HCT116 (cell line): ENCODE data around the gene FCHSD2. TPM values are rescaled to one million over a fixed set of nuclear protein-coding genes. Genes with fewer than 3 reads are reported as not detected.

Experiments
- ATAC-seq: fragments of 200-7000 bp; cut with Tn5 transposase; 2 replicates; pipeline ENCODE4 v1.9.1; 2020; ENCODE audit warnings: mild to moderate bottlenecking, moderate library complexity
- BruUV-seq: library from RNA; stranded (reverse); fragments of 400-500 nt; replicated peaks from 2 replicates; lab custom pipeline; 2021; lab: Mats Ljungman, UMichigan
- CTCF ChIA-PET: fragments of 300-600 bp; sonication (Branson Sonifier 250); formaldehyde crosslinking; loops from one replicate; lab custom pipeline; 2021; ENCODE audit warnings: antibody characterized with exemption; lab: Charles Lee
- POLR2A ChIA-PET: fragments of 300-600, 350-600 bp; sonication (Branson Sonifier 250); formaldehyde crosslinking; loops from one replicate; lab custom pipeline; 2021; ENCODE audit warnings: antibody characterized with exemption; lab: Charles Lee
- RAD21 ChIA-PET, 2 experiments: fragments of 300-600 bp; sonication (Branson Sonifier 250); formaldehyde crosslinking; loops; one replicate each; lab custom pipeline; 2023; ENCODE audit warnings: low total read pairs in 2 of 2; ENCODE audit not compliant: uncharacterized antibody in 2 of 2, unreplicated experiment in 2 of 2, low non-redundant PET in 1 of 2; lab: Charles Lee
- DNase-seq: peaks from one replicate; pipeline ENCODE4 v3.0.0-alpha.2; 2010; ENCODE audit warnings: low read depth, low spot score
- H2AFZ ChIP-seq: fragments of 200-600 bp; shearing (Covaris generic), sonication (generic); 2 replicates; pipeline ENCODE4 v1.6.1; 2017; ENCODE audit warnings: low read depth, mixed run types, mixed read lengths, antibody characterized with exemption, low read length; ENCODE audit not compliant: poor library complexity, severe bottlenecking
- H3K27ac ChIP-seq: 2 replicates; pipeline ENCODE4 v1.5.1; 2012; ENCODE audit warnings: low read depth, low read length
- H3K27me3 ChIP-seq: fragments of 200-600 bp; sonication (generic); 2 replicates; pipeline ENCODE4 v1.6.1; 2016; ENCODE audit warnings: mixed run types, low read length, mixed read lengths; ENCODE audit not compliant: insufficient read depth
- H3K36me3 ChIP-seq, 2 experiments: fragments of 200-500 bp in 1 of 2; fragments of 200-600 bp in 1 of 2; sonication (Bioruptor generic) in 1 of 2; sonication (generic) in 1 of 2; 2 replicates each; pipeline versions ENCODE4 v1.5.1 to v1.6.1; 2014 to 2016; ENCODE audit warnings: low read length in 2 of 2, inconsistent platforms in 1 of 2, mixed read lengths in 1 of 2, mixed run types in 1 of 2; ENCODE audit not compliant: insufficient read depth in 2 of 2, control insufficient read depth in 1 of 2
- H3K4me1 ChIP-seq, 2 experiments: fragments of 200-600 bp in 1 of 2; sonication (generic) in 1 of 2; 2 replicates each; pipeline versions ENCODE4 v1.5.1 to v1.6.1; 2012 to 2017; ENCODE audit warnings: low read length in 2 of 2, inconsistent platforms in 1 of 2, mild to moderate bottlenecking in 1 of 2, mixed read lengths in 1 of 2, mixed run types in 1 of 2, moderate library complexity in 1 of 2; ENCODE audit not compliant: insufficient read depth in 2 of 2, control insufficient read depth in 1 of 2
- H3K4me2 ChIP-seq: fragments of 200-600 bp; sonication (generic); 2 replicates; pipeline ENCODE4 v1.6.1; 2017; ENCODE audit warnings: mixed run types, low read length, mixed read lengths
- H3K4me3 ChIP-seq, 2 experiments: fragments of 200-600 bp in 1 of 2; sonication (generic) in 1 of 2; replicated peaks in 1 of 2; 2 replicates each; pipeline ENCODE4 v1.5.1; 2011 to 2016; ENCODE audit warnings: low read length in 2 of 2, control low read depth in 1 of 2, low read depth in 1 of 2, mild to moderate bottlenecking in 1 of 2, mixed read lengths in 1 of 2, mixed run types in 1 of 2
- H3K79me2 ChIP-seq: fragments of 200-600 bp; sonication (generic); 2 replicates; pipeline ENCODE4 v1.6.1; 2017; ENCODE audit warnings: mild to moderate bottlenecking, mixed run types, low read length, moderate library complexity, mixed read lengths; ENCODE audit not compliant: insufficient read depth
- H3K9ac ChIP-seq: fragments of 200-600 bp; sonication (generic); 2 replicates; pipeline ENCODE4 v1.6.1; 2016; ENCODE audit warnings: low read length, mixed read lengths
- H3K9me2 ChIP-seq: fragments of 200-600 bp; sonication (generic), shearing (Covaris generic); 2 replicates; pipeline ENCODE4 v1.6.1; 2017; ENCODE audit warnings: mixed run types, mild to moderate bottlenecking, moderate library complexity; ENCODE audit not compliant: insufficient read depth
- H3K9me3 ChIP-seq, 2 experiments: fragments of 200-500 bp in 1 of 2; fragments of 200-600 bp in 1 of 2; sonication (Bioruptor generic) in 1 of 2; sonication (generic) in 1 of 2; 2 replicates each; pipeline ENCODE4 v1.6.1; 2014 to 2017; ENCODE audit warnings: low read length in 2 of 2, mixed read lengths in 2 of 2, inconsistent platforms in 1 of 2, low read depth in 1 of 2, mild to moderate bottlenecking in 1 of 2, mixed run types in 1 of 2, moderate library complexity in 1 of 2; ENCODE audit not compliant: control insufficient read depth in 1 of 2, insufficient read depth in 1 of 2
- H4K20me1 ChIP-seq: fragments of 200-600 bp; sonication (generic), shearing (Covaris generic); 2 replicates; pipeline ENCODE4 v1.6.1; 2017; ENCODE audit warnings: mixed run types, mild to moderate bottlenecking, moderate library complexity; ENCODE audit not compliant: insufficient read depth
- CEBPB ChIP-seq: IDR thresholded peaks from 2 replicates; pipeline ENCODE4 v1.6.1; 2012; ENCODE audit warnings: low read depth
- EGR1 ChIP-seq: IDR thresholded peaks from 2 replicates; pipeline ENCODE4 v1.6.1; 2012; ENCODE audit warnings: low read depth
- ELF1 ChIP-seq: IDR thresholded peaks from 2 replicates; pipeline ENCODE4 v1.6.1; 2012; ENCODE audit warnings: low read depth, borderline replicate concordance
- EZH2 ChIP-seq: fragments of 200-600 bp; sonication (generic); IDR thresholded peaks from 2 replicates; pipeline ENCODE4 v1.6.1; 2017; ENCODE audit warnings: antibody characterized with exemption, mixed run types
- EZH2phosphoT487 ChIP-seq: fragments of 200-600 bp; IDR thresholded peaks from 2 replicates; pipeline ENCODE4 v1.6.1; 2018; ENCODE audit warnings: antibody characterized with exemption, borderline replicate concordance
- FOSL1 ChIP-seq: IDR thresholded peaks from 2 replicates; pipeline ENCODE4 v1.6.1; 2012; ENCODE audit warnings: low read depth
- RAD21 ChIP-seq: IDR thresholded peaks from 2 replicates; pipeline ENCODE4 v1.6.1; 2012; ENCODE audit warnings: low read depth, mild to moderate bottlenecking
- SIN3A ChIP-seq: IDR thresholded peaks from 2 replicates; pipeline ENCODE4 v1.6.1; 2012; ENCODE audit warnings: low read depth
- SRF ChIP-seq: IDR thresholded peaks from 2 replicates; pipeline ENCODE4 v1.6.1; 2012; ENCODE audit warnings: low read depth
- TCF7L2 ChIP-seq: IDR thresholded peaks from 2 replicates; pipeline ENCODE4 v1.7.0; 2011; ENCODE audit warnings: borderline replicate concordance, inconsistent platforms; ENCODE audit not compliant: insufficient read depth, insufficient read length; ENCODE audit errors: extremely low read depth
- ZFX ChIP-seq: fragments of 450-650 bp; IDR thresholded peaks from 2 replicates; pipeline ENCODE4 v1.6.1; 2017
- ZNF274 ChIP-seq: fragments of 200-500 bp; sonication (Bioruptor generic); IDR thresholded peaks from 2 replicates; pipeline ENCODE4 v1.6.1; 2014; ENCODE audit warnings: mild to moderate bottlenecking, low read depth, low read length, inconsistent platforms
- intact Hi-C: fragments of 100-400 bp; cut with micrococcal nuclease; formaldehyde crosslinking; loops from 2 replicates; pipeline ENCODE4 v1.10.0; 2022
- total RNA-seq: library from RNA; stranded (reverse); gene quantifications from one replicate; pipeline ENCODE4 v1.2.1, GENCODE V29; 2021; ENCODE audit not compliant: unreplicated experiment
- TF ChIP-seq, protein P1 (sequence below): IDR thresholded peaks from 2 replicates; pipeline ENCODE4 v1.6.1; 2011; ENCODE audit warnings: mild to moderate bottlenecking, low read length, moderate library complexity; ENCODE audit not compliant: insufficient replicate concordance; ENCODE audit errors: extremely low read depth
- TF ChIP-seq, protein P2 (sequence below), 3 experiments: fragments of 200-600 bp in 1 of 3; sonication (generic) in 1 of 3; IDR thresholded peaks in 2 of 3; conservative IDR thresholded peaks in 1 of 3; 2 replicates each; pipeline ENCODE4 v1.5.1; 2012 to 2017; ENCODE audit warnings: low read depth in 2 of 3, low read length in 2 of 3, antibody characterized with exemption in 1 of 3, borderline replicate concordance in 1 of 3, control low read depth in 1 of 3, mild to moderate bottlenecking in 1 of 3, mixed read lengths in 1 of 3, mixed run types in 1 of 3, moderate library complexity in 1 of 3; ENCODE audit not compliant: insufficient read depth in 1 of 3
- TF ChIP-seq, protein P3 (sequence below): IDR thresholded peaks from 2 replicates; pipeline ENCODE4 v1.6.1; 2012

The FCHSD2 gene
- total RNA-seq, 1 experiment from 2014 or later: 15.0 TPM

DNA sequence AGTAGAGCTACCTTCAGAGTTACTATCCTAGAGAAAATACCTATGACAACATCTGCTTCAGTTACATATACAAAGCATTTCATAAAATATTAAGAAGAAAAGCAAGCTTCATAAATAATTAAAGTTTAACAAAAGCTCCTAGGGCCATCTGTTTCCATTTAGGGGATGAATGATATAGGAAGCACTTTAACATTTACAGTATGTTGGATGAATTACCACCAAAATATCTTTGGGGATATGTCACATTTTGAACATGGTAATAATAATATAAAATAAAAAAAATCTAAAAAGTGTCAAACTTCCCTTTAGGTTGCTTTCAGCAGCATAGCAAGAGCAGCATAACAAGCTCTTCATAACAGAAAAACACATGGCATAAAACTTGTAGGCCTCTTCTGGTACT lies 223.3 kb downstream of the FCHSD2 start:
- TF ChIP-seq EZH2 (no peak), CEBPB (no peak), EZH2phosphoT487 (no peak), SRF (no peak), FOSL1 (no peak), TCF7L2 (no peak), SIN3A (no peak)
- H3K36me3 ChIP-seq: no peaks in the 10 kb centered on the region
- no peaks in the 10 kb centered on the region for H3K27me3 ChIP-seq
- H3K4me3 ChIP-seq: no peak overlapping the region
- no peak overlapping the region for H3K4me2 ChIP-seq
- H3K9me2 ChIP-seq: no peaks in the 10 kb centered on the region
- intact Hi-C loops: no loop called here
- H3K9ac ChIP-seq: no peak overlapping the region
- no TSS peak for BruUV-seq
- ChIA-PET CTCF (no interaction called here), POLR2A (interaction anchor here (0.8 kb wide), 1 partner anchor 16 kb away, joined by 5 read pairs; no protein-coding TSS in a partner anchor), RAD21 (no interaction called here)
- no peaks in the 10 kb centered on the region for H3K9me3 ChIP-seq
- H2AFZ ChIP-seq: no peak overlapping the region
- no peaks in the 10 kb centered on the region for H3K79me2 ChIP-seq
- DNase-seq: no peak
- no peaks in the 10 kb centered on the region for H3K4me1 ChIP-seq
- ATAC-seq: no peak
- no peaks in the 10 kb centered on the region for H4K20me1 ChIP-seq
- no peak overlapping the region for H3K27ac ChIP-seq

DNA sequence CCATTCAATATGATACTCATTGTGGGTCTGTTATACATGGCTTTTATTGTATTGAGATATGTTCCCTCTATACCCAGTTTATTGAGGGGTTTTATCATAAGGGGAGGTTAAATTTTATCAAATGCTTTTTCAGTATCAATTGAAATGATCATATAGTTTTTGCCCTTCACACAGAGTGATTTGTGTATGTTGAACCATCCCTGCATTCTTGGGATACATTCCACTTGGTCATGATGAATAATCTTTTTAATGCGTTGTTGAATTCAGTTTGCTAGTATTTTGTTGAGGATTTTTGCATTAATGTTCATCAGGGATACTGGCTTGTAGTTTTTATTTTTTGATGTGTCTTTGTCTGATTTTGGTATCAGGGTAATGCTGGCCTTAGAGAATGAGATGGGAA lies 229.9 kb downstream of the FCHSD2 start:
- intact Hi-C loops: no loop called here
- Histone ChIP-seq H3K36me3 (no peaks in the 10 kb centered on the region), H3K79me2 (no peaks in the 10 kb centered on the region), H3K4me1 (no peaks in the 10 kb centered on the region), H3K27me3 (no peaks in the 10 kb centered on the region), H3K9ac (no peak overlapping the region), H3K9me2 (no peaks in the 10 kb centered on the region), H3K4me2 (no peak overlapping the region), H4K20me1 (no peaks in the 10 kb centered on the region), H3K9me3 (0 out of 4 replicates have a peak, but pooled peaks cover 0 to 6% of the 10 kb centered on the region in 2 experiments), H3K4me3 (no peak overlapping the region), H2AFZ (no peak overlapping the region), H3K27ac (no peak overlapping the region)
- ATAC-seq: no peak
- DNase-seq: no peak
- no TSS peak for BruUV-seq
- ChIA-PET POLR2A (no interaction called here), CTCF (no interaction called here), RAD21 (no interaction called here)
- no peak for TF ChIP-seq ZNF274
- TF ChIP-seq EGR1: no peak
- TF ChIP-seq, protein P1, sequence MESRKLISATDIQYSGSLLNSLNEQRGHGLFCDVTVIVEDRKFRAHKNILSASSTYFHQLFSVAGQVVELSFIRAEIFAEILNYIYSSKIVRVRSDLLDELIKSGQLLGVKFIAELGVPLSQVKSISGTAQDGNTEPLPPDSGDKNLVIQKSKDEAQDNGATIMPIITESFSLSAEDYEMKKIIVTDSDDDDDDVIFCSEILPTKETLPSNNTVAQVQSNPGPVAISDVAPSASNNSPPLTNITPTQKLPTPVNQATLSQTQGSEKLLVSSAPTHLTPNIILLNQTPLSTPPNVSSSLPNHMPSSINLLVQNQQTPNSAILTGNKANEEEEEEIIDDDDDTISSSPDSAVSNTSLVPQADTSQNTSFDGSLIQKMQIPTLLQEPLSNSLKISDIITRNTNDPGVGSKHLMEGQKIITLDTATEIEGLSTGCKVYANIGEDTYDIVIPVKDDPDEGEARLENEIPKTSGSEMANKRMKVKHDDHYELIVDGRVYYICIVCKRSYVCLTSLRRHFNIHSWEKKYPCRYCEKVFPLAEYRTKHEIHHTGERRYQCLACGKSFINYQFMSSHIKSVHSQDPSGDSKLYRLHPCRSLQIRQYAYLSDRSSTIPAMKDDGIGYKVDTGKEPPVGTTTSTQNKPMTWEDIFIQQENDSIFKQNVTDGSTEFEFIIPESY: no peak
- TF ChIP-seq ZFX: no peak
- TF ChIP-seq, protein P2, sequence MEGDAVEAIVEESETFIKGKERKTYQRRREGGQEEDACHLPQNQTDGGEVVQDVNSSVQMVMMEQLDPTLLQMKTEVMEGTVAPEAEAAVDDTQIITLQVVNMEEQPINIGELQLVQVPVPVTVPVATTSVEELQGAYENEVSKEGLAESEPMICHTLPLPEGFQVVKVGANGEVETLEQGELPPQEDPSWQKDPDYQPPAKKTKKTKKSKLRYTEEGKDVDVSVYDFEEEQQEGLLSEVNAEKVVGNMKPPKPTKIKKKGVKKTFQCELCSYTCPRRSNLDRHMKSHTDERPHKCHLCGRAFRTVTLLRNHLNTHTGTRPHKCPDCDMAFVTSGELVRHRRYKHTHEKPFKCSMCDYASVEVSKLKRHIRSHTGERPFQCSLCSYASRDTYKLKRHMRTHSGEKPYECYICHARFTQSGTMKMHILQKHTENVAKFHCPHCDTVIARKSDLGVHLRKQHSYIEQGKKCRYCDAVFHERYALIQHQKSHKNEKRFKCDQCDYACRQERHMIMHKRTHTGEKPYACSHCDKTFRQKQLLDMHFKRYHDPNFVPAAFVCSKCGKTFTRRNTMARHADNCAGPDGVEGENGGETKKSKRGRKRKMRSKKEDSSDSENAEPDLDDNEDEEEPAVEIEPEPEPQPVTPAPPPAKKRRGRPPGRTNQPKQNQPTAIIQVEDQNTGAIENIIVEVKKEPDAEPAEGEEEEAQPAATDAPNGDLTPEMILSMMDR (IDR thresholded peaks at IDR 0.05 in 2 of 3, conservative IDR thresholded peaks at IDR 0.05 in 1 of 3; ENCODE audit: borderline replicate concordance in 1 of 3, insufficient read depth in 1 of 3, low read depth in 2 of 3, low read length in 2 of 3): no peak
- TF ChIP-seq ELF1: no peak
- no peak for TF ChIP-seq EZH2phosphoT487
- TF ChIP-seq, protein P3, sequence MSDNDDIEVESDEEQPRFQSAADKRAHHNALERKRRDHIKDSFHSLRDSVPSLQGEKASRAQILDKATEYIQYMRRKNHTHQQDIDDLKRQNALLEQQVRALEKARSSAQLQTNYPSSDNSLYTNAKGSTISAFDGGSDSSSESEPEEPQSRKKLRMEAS: no peak
- no peak for TF ChIP-seq SRF
- no peak for TF ChIP-seq RAD21
- TF ChIP-seq, all 23 proteins: peak for 0
